ENCODE data around the gene OIP5.
"Not testable (repeated sequence)": the region's sequence is repeated elsewhere in the genome, so short reads cannot be mapped to it uniquely, and the experiment has no call there.

Gene OIP5

DNA sequence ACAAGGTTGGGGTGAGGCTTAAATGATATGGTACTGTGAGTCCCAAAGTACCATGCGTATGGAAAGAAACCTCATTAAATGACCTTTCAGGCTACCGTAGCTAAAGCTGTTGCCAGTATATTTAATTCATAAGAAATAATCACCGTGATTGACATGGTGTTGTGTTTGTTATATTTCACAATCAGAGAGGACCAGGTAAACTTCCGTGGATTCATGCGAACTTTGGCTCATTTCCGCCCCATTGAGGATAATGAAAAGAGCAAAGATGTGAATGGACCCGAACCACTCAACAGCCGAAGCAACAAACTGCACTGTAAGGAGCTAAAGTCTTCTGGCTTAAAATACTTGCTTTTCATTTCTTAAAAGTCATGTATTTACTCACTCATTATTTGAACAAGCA is 69.8 kb downstream of the OIP5 start:
- FAIRE-seq (no peak), DNase-seq (ENCODE audit: insufficient read length, low spot score) (no peak)

DNA sequence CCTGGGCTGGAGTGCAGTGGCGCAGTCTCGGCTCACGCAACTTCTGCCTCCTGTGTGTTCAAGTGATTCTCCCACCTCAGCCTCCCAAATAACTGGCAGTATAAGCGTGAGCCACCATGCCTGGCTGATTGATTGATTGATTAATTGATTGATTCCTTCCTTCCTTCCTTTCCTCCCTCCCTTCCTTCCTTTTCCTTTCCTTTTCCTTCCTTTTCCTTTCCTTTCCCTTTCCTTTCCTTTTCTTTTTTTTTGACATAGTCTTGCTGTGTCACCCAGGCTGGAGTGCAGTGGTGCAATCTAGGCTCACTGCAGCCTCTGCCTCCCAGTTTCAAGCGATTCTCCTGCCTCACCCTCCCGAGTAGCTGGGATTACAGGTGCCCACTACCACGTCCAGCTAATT is 71.5 kb downstream of the OIP5 start:
- DNase-seq (ENCODE audit: insufficient read length, low spot score); FAIRE-seq: not testable (repeated sequence)

DNA sequence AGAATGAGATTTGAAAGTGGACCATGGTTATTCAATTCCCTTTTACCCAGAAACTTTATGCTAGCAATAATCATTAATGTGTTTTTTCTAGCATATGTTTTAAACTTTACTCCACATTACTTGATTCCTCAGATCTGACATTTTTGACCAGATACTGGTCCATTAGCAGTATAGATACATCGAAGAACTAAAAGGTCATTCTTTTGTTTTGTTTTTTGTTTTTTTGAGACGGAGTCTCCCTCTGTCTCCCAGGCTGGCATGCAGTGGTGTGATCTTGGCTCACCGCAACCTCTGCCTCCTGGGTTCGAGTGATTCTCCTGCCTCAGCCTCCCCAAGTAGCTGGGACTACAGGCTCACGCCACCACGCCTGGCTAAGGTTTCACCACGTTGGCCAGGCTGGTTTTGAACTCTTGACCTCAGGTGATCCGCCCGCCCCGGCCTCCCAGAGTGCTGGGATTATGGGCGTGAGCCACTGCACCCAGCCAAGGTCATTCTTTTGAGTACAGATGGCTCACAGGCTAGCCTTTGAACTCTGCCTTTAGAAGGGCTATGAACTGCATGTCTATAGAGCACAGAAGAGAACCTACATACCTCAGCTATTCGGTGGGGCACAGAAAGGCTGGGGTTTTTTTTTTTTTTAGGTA is 72.7 kb downstream of the OIP5 start:
- FAIRE-seq (no peak), DNase-seq (ENCODE audit: insufficient read length, low spot score) (no peak)
